LoVo (cell line): ENCODE results near the gene GFI1.
A peak's percentile ranks its signal among the peaks of the same experiment; 100 is the strongest.

Source experiments
- DNase-seq: peaks from one replicate; pipeline ENCODE4 v3.0.0-alpha.2; 2016; ENCODE audit warnings: low spot score

Gene GFI1

GRCh38 chr1:92488416-92488815, 1.7 kb upstream of the GFI1 start:
- DNase-seq = no peak

DNA sequence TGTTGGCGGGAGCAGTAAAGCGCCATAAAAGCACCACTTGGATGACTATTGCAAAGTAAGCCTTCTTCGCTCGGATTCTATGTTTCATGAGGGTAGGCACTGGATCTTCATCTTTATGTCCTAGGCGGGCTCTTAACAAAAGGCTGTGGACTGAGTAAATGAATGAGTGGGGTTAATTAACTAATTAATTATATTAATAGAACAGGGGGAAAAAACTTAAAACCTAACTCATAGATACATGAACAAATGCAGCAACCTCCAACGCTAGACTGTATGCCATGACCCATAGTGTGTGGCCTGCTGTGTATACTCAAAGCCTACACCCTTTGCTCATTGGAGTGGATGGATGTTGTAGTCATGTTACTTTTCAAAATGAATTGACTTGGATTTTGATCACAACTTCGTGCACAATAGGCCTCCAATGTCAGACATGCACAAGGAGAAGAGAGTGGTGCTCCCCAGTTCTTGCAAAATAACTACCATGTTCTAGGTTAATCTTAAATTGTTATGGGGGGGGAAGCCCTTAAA, 417 bp upstream of the GFI1 start:
- no peak for DNase-seq

- DNase-seq = peak; percentile 84
Observed at GRCh38 chr1:92485381-92486250, 1.1 kb downstream of the GFI1 start.

- DNase-seq = peak; percentile 31
Observed at GRCh38 chr1:92484472-92485380, 2.0 kb downstream of the GFI1 start.

GRCh38 chr1:92483610-92484471, 2.9 kb downstream of the GFI1 start:
- DNase-seq = no peak

DNA sequence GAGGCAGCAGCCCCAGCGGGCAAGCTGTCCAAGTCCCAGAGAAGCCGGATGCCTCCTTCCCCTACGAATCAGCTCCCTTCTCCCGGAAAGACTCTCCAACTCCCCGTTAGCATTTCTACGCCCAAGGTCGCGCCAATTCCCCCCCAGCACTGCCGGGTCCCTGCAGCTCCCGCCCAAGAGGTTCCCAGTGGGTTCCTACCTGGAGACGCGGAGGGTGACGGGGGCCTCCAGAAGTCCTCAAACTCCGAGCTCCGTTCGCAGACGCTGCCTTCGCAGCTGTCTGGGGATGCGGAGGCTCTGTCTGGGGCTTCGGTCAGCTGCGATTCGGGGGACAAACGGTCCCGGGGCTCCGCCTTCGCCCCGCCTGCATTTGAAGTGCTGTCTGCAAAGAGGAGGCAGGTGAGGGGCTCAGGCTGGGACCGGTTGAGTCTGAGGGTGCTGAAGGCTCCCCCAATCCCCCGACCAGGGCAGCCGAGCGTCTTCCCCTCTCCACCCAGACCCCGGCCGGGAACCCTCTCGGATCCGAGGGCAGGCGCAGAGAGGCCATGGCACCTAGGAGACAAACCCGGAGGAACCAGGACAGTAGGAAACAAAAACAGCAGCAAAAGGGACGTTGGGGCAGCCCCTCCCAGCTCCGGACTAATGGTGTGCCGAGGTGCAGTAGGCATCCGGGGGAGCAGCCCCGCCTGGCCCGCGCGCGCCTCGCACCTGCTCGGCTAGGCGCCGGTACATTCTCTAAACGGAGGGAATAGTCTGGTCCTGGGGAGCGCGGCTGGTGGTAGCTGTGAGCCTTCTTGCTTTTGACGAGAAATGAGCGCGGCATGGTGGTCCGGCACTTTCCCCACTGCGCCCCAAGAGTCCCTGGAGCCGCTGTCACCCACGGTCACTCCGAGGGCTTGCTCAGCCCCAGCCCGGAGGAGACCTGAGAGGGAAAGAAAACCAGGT, 3.8 kb downstream of the GFI1 start:
- DNase-seq = no peak

- DNase-seq = no peak
Observed at GRCh38 chr1:92481971-92482664, 4.6 kb downstream of the GFI1 start.

GRCh38 chr1:92481599-92481925, 5.2 kb downstream of the GFI1 start:
- DNase-seq = no peak

DNA sequence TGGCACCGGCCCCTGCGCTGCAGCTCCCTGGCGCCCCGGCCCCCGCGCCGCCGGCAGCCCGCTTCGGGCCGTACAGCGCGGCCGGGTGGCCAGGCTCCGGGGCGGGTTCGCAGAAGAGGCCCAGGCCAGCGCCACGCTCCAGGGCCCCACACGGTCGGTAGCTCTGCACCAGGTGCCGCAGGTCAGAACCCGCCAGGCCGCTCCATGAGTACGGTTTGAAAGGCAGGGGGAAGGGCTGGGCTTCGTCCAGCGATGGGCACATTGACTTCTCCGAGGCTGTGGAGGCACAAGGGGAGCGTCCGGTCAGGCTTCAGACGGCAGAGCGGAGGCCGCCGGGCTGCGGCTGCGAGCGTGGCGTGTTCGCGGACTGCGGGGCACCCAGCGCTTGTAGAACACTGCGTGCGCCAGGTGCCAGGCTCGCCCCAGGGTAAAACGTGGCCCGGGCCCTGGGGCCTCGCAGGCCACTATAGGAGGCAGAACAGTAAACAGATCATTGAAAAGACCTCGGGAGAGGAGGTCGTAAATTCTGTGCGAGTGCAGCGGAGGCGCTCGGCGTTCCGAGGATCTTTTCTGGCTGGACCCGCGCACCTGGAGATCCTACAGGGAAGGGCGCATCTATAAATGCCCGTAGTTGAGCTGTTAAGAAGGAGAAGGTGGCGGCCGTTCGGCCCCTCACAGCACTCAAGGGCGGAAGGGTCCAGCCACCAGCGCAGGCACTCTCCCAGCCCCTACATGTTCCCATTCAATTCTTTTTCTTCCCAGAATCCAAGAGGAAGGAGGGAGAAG, 5.7 kb downstream of the GFI1 start:
- DNase-seq = no peak

GRCh38 chr1:92480200-92480812, 6.4 kb downstream of the GFI1 start:
- DNase-seq = no peak

DNA sequence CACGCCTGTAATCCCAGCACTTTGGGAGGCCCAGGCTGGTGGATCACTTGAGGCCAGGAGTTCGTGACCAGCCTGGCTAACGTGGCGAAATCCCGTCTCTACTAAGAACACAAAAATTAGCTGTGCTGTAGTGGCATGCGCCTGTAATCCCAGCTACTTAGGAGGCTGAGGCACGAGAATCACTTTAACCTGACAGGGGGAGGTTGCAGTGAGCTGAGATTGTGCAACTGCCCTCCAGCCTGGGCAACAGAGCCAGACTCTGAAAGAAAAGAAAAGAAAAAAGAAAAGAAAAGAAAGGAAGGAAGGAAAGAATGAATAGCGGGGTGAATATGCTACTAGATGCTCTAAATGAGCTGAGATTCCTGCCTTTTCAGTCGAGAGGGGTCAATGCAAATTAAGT, 7.1 kb downstream of the GFI1 start:
- DNase-seq = no peak

DNA sequence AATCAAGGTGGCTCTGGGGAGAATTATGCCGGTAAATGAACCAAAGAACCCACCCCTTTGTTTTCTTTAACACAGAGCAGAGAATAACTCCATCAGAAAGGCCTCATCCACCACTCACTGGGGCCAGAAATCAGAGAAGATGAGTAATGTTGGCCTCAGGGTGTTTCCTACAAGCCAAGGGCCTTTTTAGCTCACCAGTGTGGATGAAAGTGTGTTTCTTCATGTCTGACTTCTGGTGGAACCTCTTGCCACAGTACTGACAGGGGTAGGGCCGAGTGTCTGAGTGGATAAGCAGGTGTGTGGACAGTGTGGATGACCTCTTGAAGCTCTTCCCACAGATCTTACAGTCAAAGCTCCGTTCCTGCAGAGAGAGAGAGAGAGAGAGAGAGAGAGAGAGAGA, 8.3 kb downstream of the GFI1 start:
- DNase-seq = no peak

DNA sequence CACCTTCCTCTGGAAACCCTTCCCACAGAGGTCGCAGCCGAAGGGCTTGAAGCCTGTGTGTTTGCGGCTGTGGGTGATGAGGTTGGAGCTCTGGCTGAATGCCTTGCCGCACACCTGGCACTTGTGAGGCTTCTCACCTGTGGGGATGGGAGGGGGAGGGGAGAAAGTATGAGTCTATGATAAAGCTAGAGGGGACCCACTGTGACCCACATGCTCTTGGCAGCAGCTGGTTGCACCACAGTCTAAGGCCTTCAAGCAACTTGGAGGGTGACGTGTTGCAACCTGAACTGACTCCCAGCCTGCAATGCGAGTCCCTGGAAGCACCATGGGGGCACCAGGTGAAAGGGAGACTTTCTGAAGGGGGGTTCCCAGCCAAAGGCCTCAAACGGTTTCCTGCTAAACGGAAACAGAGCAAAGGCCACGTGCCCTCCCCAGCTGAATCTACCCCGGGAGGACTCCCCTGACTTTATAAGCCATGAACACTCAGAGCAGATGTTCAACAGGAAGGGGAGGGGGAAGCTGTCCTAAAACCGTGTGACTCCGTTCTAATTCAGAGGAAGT, 10.6 kb downstream of the GFI1 start:
- DNase-seq = no peak

DNA sequence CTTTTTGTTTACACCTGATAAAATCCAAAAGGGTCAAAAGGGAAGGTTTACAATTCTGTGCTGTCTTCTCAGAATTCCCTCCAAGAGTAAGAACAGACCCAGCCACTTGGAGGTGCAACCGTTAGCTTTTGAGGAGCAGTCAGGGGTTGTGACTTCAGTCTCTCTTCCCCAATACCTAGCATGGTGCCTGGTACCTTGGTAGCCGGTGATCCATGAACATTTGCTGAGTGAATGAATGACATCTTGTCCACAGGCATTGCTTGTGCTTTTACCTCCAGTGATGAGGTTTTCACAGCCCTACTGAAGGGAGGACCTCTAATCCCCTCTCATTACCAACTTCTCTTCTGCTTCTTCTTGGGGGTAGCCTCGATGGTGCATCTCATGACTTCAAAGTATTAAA, 11.7 kb downstream of the GFI1 start:
- no peak for DNase-seq

GRCh38 chr1:92473781-92474495, 12.8 kb downstream of the GFI1 start:
- DNase-seq = no peak

- DNase-seq = no peak
Observed at GRCh38 chr1:92470216-92470615, 16.5 kb downstream of the GFI1 start.

DNA sequence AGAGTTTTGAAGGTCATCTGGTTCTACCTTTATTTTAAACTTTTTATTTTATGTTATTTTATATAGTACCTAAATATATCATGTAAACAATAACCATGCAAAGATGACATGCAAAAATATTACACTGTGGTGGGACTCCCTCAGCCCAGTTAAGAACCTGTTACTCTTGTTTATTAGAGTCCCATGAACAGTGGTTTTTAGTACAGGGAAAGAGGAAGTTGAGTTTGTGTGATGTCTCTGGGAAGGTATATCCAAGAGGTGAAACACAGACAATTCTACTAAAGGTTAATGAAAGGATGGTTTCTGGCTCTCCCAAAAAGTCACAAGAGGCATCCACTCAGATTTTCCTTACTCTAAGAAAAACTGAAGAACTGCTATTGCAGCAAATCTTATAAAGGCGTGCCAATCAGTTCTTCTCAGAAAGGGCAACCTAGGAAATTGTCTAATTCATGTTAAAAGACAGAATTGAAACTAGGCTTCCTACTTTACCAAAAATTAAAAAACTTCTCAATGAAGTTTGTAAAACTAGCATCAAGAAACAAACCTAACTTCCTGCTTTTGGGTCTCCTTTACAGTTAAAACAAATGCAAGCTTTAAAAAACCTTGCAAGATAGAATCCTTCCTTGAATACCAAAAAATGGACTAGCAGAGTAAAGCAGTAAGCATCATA, 19.9 kb downstream of the GFI1 start:
- DNase-seq = no peak
